ENCODE data around the gene UGT1A9. TPM values are rescaled to one million over a fixed set of nuclear protein-coding genes. Genes with fewer than 3 reads are reported as not detected.

The UGT1A9 gene
- total and polyA plus RNA-seq, 2 of the 4 experiments (the other 2 are of a cell fraction), result not detected

DNA sequence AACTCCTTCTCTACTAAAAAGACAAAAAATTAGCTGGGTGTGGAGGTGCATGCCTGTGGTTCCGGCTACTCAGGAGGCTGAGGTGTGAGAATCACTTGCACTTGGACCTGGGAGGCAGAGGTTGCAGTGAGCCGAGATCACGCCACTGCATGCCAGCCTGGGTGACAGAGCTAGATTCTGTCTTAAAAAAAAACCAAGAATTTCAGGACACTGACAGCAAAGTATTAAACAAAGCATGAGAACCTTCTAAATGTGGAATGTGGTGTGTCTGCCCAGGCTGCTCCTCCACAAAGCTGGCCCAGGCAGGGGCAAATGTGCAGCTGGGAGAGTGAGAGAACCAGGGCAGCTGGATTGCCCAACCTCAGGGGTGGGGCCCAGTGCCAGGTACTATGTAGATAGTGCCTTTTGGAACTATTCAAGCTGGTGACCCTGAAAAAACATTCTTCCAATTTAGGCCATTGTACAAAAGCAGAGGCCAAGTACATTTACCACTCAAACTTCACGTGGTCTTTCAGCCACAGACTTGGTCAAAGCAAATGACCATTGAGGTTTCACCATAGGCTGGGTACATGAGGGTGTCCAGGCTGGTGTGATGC, 34.3 kb downstream of the UGT1A9 start:
- in situ Hi-C loops (cut with MboI; ENCODE audit: low sequenced_read_pairs), result no loop called here

More for the DNA sequence above, 34.3 kb downstream of the UGT1A9 start:
- Histone ChIP-seq H3K36me3 (ENCODE audit: control insufficient read depth, insufficient read depth, low read length) (no peaks in the 10 kb centered on the region), H4K5ac (ENCODE audit: low read depth, low read length) (peak overlapping the region; percentile 41), H3K18ac (ENCODE audit: low read depth, low read length) (peak overlapping the region; percentile 66), H4K91ac (ENCODE audit: insufficient read depth, low read depth, low read length) (peak overlapping the region; percentile 57; the same call in 1 of the 2 replicates), H3K4me3 (ENCODE audit: insufficient read depth, low read depth, low read length) (no peak overlapping the region), H4K20me1 (ENCODE audit: insufficient read depth, low read length) (no peaks in the 10 kb centered on the region), H3K4ac (ENCODE audit: low read depth, low read length) (no peak overlapping the region; the same call in 1 of the 2 replicates), H3K27me3 (ENCODE audit: control insufficient read depth, insufficient read depth, low read length) (no peaks in the 10 kb centered on the region), H2BK15ac (ENCODE audit: low read depth, low read length) (no peak overlapping the region; the same call in 2 of the 3 replicates), H3K14ac (replicated peaks; ENCODE audit: low read depth, low read length) (no peak overlapping the region), H3K9me1 (ENCODE audit: insufficient read depth, low read length) (no peaks in the 10 kb centered on the region), H2AK5ac (ENCODE audit: low read depth, low read length) (no peak overlapping the region), H2BK5ac (ENCODE audit: low read depth, low read length, poor library complexity, severe bottlenecking) (peak overlapping the region; percentile 25), H2BK120ac (ENCODE audit: low read depth, low read length) (no peak overlapping the region), H3K56ac (ENCODE audit: extremely low read depth, insufficient read depth, low read length) (no peak overlapping the region), H2AFZ (replicated peaks; ENCODE audit: low read length, poor library complexity) (no peak overlapping the region), H3K9me3 (ENCODE audit: control insufficient read depth, insufficient read depth, low read length) (no peaks in the 10 kb centered on the region), H4K8ac (ENCODE audit: low read depth in 2 of 2, low read length in 2 of 2) (peak overlapping the region in 1 of 2 experiments; percentile 16; a peak in 2 of 4 replicates), H3K4me1 (ENCODE audit: control insufficient read depth, insufficient read depth, low read length) (peaks cover 9% of the 10 kb centered on the region), H3K9ac (ENCODE audit: low read depth, low read length) (no peak overlapping the region), H3K79me1 (ENCODE audit: low read depth in 1 of 2, low read length in 2 of 2) (no peaks in the 10 kb centered on the region), H3K27ac (ENCODE audit: insufficient read depth, low read length) (no peak overlapping the region), H2AK9ac (replicated peaks; ENCODE audit: low read depth, low read length, poor library complexity) (no peak overlapping the region), H2BK20ac (ENCODE audit: low read depth, low read length) (0 out of 2 replicates have a peak overlapping the region, but pooled peaks have one; percentile 42), H3K4me2 (ENCODE audit: low read depth, low read length) (no peak overlapping the region), H3K23ac (ENCODE audit: low read depth, low read length) (no peak overlapping the region)
- ATAC-seq (ENCODE audit: low read depth) (peak; percentile 40; the same call in 1 of the 2 replicates), DNase-seq (peak; percentile 1)
- ChIA-PET POLR2A (ENCODE audit: unreplicated experiment) (no interaction called here), CTCF (interaction anchor here (0.6 kb wide), 1 partner anchor 104 kb away, joined by 7 read pairs; no protein-coding TSS in a partner anchor)
- intact Hi-C loops (cut with micrococcal nuclease), result no loop called here
- TF ChIP-seq BHLHE40 (IDR thresholded peaks at IDR 0.05; ENCODE audit: low read depth, low read length) (no peak), SMC3 (IDR thresholded peaks at IDR 0.05; ENCODE audit: low read depth, low read length) (no peak), CTCF (conservative IDR thresholded peaks at IDR 0.05; ENCODE audit: low read depth, low read length) (no peak), RFX5 (IDR thresholded peaks at IDR 0.05; ENCODE audit: low read depth, low read length) (no peak), MXI1 (IDR thresholded peaks at IDR 0.05; ENCODE audit: borderline replicate concordance, low read depth, low read length) (no peak), FOS (IDR thresholded peaks at IDR 0.05; ENCODE audit: low read depth, low read length) (no peak)
- WGBS, 2 experiments (ENCODE audit: extremely low coverage in 2 of 2, insufficient read length in 1 of 2), result no CpG with 5 or more reads among the region's 4 CpGs
- no TSS peak for BruUV-seq (replicated peaks)
- dilution Hi-C loops (cut with HindIII; ENCODE audit: low sequenced_read_pairs, unreplicated experiment), result no loop called here
